RCC 7860 (cell line): ENCODE results near the gene VIP.

Experiments used
- DNase-seq: peaks from one replicate; pipeline ENCODE4 v3.0.0-alpha.2; 2015; ENCODE audit warnings: low spot score
- FAIRE-seq: peaks from 2 replicates; lab custom pipeline; 2012; peaks lifted over from hg19 to GRCh38; lab: Jason Lieb, UNC

The VIP gene

GRCh38 chr6:152775428-152775827 lies 24.8 kb downstream of the VIP start:
- FAIRE-seq (no peak), DNase-seq (no peak)

GRCh38 chr6:152776833-152777232 lies 26.2 kb downstream of the VIP start:
- FAIRE-seq = no peak
- DNase-seq = no peak

GRCh38 chr6:152783217-152783878 lies 32.8 kb downstream of the VIP start:
- no peak for FAIRE-seq
- no peak for DNase-seq

GRCh38 chr6:152794696-152795095 lies 44.1 kb downstream of the VIP start:
- DNase-seq (no peak), FAIRE-seq (no peak)

- no peak for DNase-seq
- FAIRE-seq = no peak
These were observed 53.6 kb downstream of the VIP start for GRCh38 chr6:152804150-152804549.
